A549 (cell line): ENCODE measurements around the gene HSD17B10. TPM values are rescaled to one million over a fixed set of nuclear protein-coding genes. Genes with fewer than 3 reads are reported as not detected.

ENCODE experiments used
- ATAC-seq, 2 experiments: fragments of 200-7000 bp in 1 of 2; fragments of >200 bp in 1 of 2; cut with Nextera tagmentation in 1 of 2; cut with Tn5 transposase in 1 of 2; 3 replicates each; pipeline versions ENCODE4 v1.8.0 to v1.9.1; 2018 to 2020; ENCODE audit warnings: mild to moderate bottlenecking in 1 of 2, moderate library complexity in 1 of 2
- CTCF ChIA-PET: fragments of 300-600 bp; sonication (Branson Sonifier 250); formaldehyde crosslinking; extraction: SDS; loops from one replicate; lab custom pipeline; 2021; ENCODE audit warnings: antibody characterized with exemption, inconsistent platforms; lab: Yijun Ruan, JAX
- POLR2A ChIA-PET: fragments of 350-600 bp; formaldehyde crosslinking; extraction: SDS; loops from one replicate; lab custom pipeline; 2021; ENCODE audit warnings: antibody characterized with exemption, inconsistent platforms; lab: Yijun Ruan, JAX
- DNase-seq, 2 experiments: peaks; one replicate each; pipeline versions ENCODE4 v3.0.0 to v3.0.0-alpha.2; 2011 to 2016; ENCODE audit warnings: low read depth in 1 of 2, low spot score in 1 of 2
- FAIRE-seq: peaks from 2 replicates; lab custom pipeline; 2011; peaks lifted over from hg19 to GRCh38; lab: Jason Lieb, UNC
- H3K27ac ChIP-seq, 2 experiments: fragments of >200 bp; sonication (Bioruptor Twin); formaldehyde crosslinking; 3 replicates each; pipeline ENCODE4 v1.5.1; 2016 to 2017
- H3K4me1 ChIP-seq: fragments of >200 bp; sonication (Bioruptor Twin); formaldehyde crosslinking; 3 replicates; pipeline ENCODE4 v1.6.1; 2016
- H3K4me2 ChIP-seq: fragments of >200 bp; sonication (Bioruptor Twin); formaldehyde crosslinking; 3 replicates; pipeline ENCODE4 v1.6.1; 2016
- H3K4me3 ChIP-seq: fragments of >200 bp; sonication (Bioruptor Twin); formaldehyde crosslinking; 3 replicates; pipeline ENCODE4 v1.5.1; 2016
- H3K9me3 ChIP-seq: fragments of >200 bp; sonication (Bioruptor Twin); formaldehyde crosslinking; 3 replicates; pipeline ENCODE4 v1.6.1; 2016
- BHLHE40 ChIP-seq: IDR thresholded peaks from 2 replicates; pipeline ENCODE4 v1.6.1; 2012; ENCODE audit warnings: low read depth, low read length, inconsistent platforms
- CBX2 ChIP-seq: fragments of 200-600 bp; sonication (generic); IDR thresholded peaks from 2 replicates; pipeline ENCODE4 v1.6.1; 2016; ENCODE audit warnings: low read depth, mild to moderate bottlenecking, borderline replicate concordance
- CEBPB ChIP-seq, 2 experiments: fragments of >200 bp in 1 of 2; sonication (Bioruptor Twin) in 1 of 2; formaldehyde crosslinking in 1 of 2; IDR thresholded peaks; 2 replicates each; pipeline ENCODE4 v1.6.1; 2012 to 2016
- CHD2 ChIP-seq: fragments of 150-350 bp; IDR thresholded peaks from 2 replicates; pipeline ENCODE4 v1.6.1; 2014; ENCODE audit warnings: low read length; ENCODE audit not compliant: partially characterized antibody
- FOSL2 ChIP-seq, 2 experiments: fragments of 450-650 bp in 1 of 2; fragments of >200 bp in 1 of 2; sonication (Bioruptor Twin) in 1 of 2; formaldehyde crosslinking; IDR thresholded peaks; 2 replicates each; pipeline versions ENCODE4 v1.5.0 to v1.6.1; 2016 to 2020; ENCODE audit warnings: mild to moderate bottlenecking in 1 of 2, moderate library complexity in 1 of 2
- FOXS1 ChIP-seq: fragments of 250-450 bp; sonication (Bioruptor Pico); IDR thresholded peaks from 2 replicates; pipeline ENCODE4 v1.5.0; 2020; ENCODE audit warnings: mild to moderate bottlenecking, moderate library complexity
- HEYL ChIP-seq: fragments of 250-450 bp; sonication (Bioruptor Pico); IDR thresholded peaks from 2 replicates; pipeline ENCODE4 v1.8.0; 2021; ENCODE audit warnings: mild to moderate bottlenecking, moderate library complexity
- HMGXB4 ChIP-seq: fragments of 250-450 bp; sonication (Bioruptor Pico); IDR thresholded peaks from 2 replicates; pipeline ENCODE4 v1.5.0; 2021; ENCODE audit warnings: mild to moderate bottlenecking, moderate library complexity, borderline replicate concordance
- JUN ChIP-seq, 2 experiments: fragments of >200 bp; sonication (Bioruptor Twin); formaldehyde crosslinking; IDR thresholded peaks; 2 replicates in 1 of 2; 3 replicates in 1 of 2; pipeline ENCODE4 v1.6.1; 2016 to 2017
- JUNB ChIP-seq: fragments of >200 bp; sonication (Bioruptor Twin); formaldehyde crosslinking; IDR thresholded peaks from 2 replicates; pipeline ENCODE4 v1.6.1; 2016
- NPAS2 ChIP-seq: fragments of 250-450 bp; sonication (Bioruptor Pico); IDR thresholded peaks from 2 replicates; pipeline ENCODE4 v1.8.0; 2022; ENCODE audit warnings: mild to moderate bottlenecking, moderate library complexity, borderline replicate concordance
- SREBF2 ChIP-seq: fragments of 450-650 bp; IDR thresholded peaks from 2 replicates; pipeline ENCODE4 v1.6.1; 2014; ENCODE audit warnings: mild to moderate bottlenecking, moderate library complexity
- ZSCAN20 ChIP-seq: fragments of 250-450 bp; sonication (Bioruptor Pico); IDR thresholded peaks from 2 replicates; pipeline ENCODE4 v1.8.0; 2022; ENCODE audit warnings: mild to moderate bottlenecking, moderate library complexity
- WGBS: methylation state at CpG from one replicate; pipeline ENCODE4 v1.1.6; 2017; ENCODE audit errors: missing lambda C conversion rate; 5-methylcytosine and 5-hydroxymethylcytosine counted together
- polyA plus RNA-seq, 4 experiments: library from polyadenylated mRNA; depleted of rRNA in 3 of 4; stranded (reverse); fragments of >200 nt; fragmentation: RNase III in 1 of 4; extraction: RNeasy Plus Mini Kit Qiagen cat#74134 plus additional on column Dnase treatment in 1 of 4; gene quantifications; 2 replicates in 3 of 4; 3 replicates in 1 of 4; pipeline ENCODE4 v1.2.3, GENCODE V29; 2011 to 2017
- TF ChIP-seq, protein P1 (sequence below): fragments of >200 bp; sonication (Bioruptor Twin); formaldehyde crosslinking; IDR thresholded peaks from 3 replicates; pipeline ENCODE4 v1.6.1; 2016
- TF ChIP-seq, protein P2 (sequence below): fragments of >200 bp; sonication (Bioruptor Twin); formaldehyde crosslinking; IDR thresholded peaks from 2 replicates; pipeline ENCODE4 v1.6.1; 2016
- TF ChIP-seq, protein P3 (sequence below): fragments of 450-650 bp; IDR thresholded peaks from 2 replicates; pipeline ENCODE4 v1.6.1; 2014; ENCODE audit warnings: antibody characterized with exemption

HSD17B10 gene
- polyA plus RNA-seq, 2 of the 4 experiments (the other 2 are of a cell fraction): 139 to 147 TPM

- H3K27ac ChIP-seq: peak overlapping the region; percentile 90 to 95
- H3K4me3 ChIP-seq: peak overlapping the region; percentile 46
- TF ChIP-seq, protein P1, sequence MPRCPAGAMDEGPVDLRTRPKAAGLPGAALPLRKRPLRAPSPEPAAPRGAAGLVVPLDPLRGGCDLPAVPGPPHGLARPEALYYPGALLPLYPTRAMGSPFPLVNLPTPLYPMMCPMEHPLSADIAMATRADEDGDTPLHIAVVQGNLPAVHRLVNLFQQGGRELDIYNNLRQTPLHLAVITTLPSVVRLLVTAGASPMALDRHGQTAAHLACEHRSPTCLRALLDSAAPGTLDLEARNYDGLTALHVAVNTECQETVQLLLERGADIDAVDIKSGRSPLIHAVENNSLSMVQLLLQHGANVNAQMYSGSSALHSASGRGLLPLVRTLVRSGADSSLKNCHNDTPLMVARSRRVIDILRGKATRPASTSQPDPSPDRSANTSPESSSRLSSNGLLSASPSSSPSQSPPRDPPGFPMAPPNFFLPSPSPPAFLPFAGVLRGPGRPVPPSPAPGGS: peak; percentile 62; the same call in 2 of the 3 replicates
- TF ChIP-seq NPAS2 (CRISPR knock-in tag): no peak
- TF ChIP-seq JUN (IDR thresholded peaks at IDR 0.05): peak; percentile 22 to 33; a peak in 2 of 5 replicates
- TF ChIP-seq FOSL2 (IDR thresholded peaks at IDR 0.05): no peak
- TF ChIP-seq FOSL2 (CRISPR knock-in tag; IDR thresholded peaks at IDR 0.05): peak; percentile 62
- peak; percentile 19; the same call in 1 of the 2 replicates for TF ChIP-seq JUNB
- TF ChIP-seq CHD2: no peak
- TF ChIP-seq, protein P2, sequence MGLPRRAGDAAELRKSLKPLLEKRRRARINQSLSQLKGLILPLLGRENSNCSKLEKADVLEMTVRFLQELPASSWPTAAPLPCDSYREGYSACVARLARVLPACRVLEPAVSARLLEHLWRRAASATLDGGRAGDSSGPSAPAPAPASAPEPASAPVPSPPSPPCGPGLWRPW: 0 out of 2 replicates have a peak, but pooled peaks have one; percentile 32
- peak; percentile 87 to 94 for TF ChIP-seq CEBPB (IDR thresholded peaks at IDR 0.05)
- no peaks in the 10 kb centered on the region for H3K9me3 ChIP-seq
- peak overlapping the region; percentile 98 for H3K4me2 ChIP-seq
- DNase-seq (peak; percentile 37 to 48), ATAC-seq (peak; percentile 58 to 60), FAIRE-seq (peak; percentile 73)
- ChIA-PET CTCF (interaction anchor here (0.8 to 2.3 kb wide), 7 partner anchors 10 to 147 kb away, joined by 3 to 7 read pairs (median 3); no protein-coding TSS in a partner anchor), POLR2A (interaction anchor here (1.0 to 2.4 kb wide), 2 partner anchors 19 to 128 kb away, joined by 3 to 11 read pairs; partner anchors contain the start of genes RIBC1 and SMC1A)
- 3% methylated on average over 36 of the region's 39 CpGs for WGBS
- peaks cover 11% of the 10 kb centered on the region for H3K4me1 ChIP-seq
These were observed 6.7 kb upstream of the HSD17B10 start for GRCh38 chrX:53440621-53441517.

GRCh38 chrX:53440101-53440500 is 5.9 kb upstream of the HSD17B10 start:
- POLR2A ChIA-PET: interaction anchor here (2.4 kb wide), 1 partner anchor 18 kb away, joined by 11 read pairs; the partner anchor contains the start of genes RIBC1 and SMC1A

More at GRCh38 chrX:53440101-53440500, 5.9 kb upstream of the HSD17B10 start:
- TF ChIP-seq SREBF2 (no peak), HMGXB4 (no peak), CHD2 (no peak), FOSL2 (IDR thresholded peaks at IDR 0.05) (no peak), FOSL2 (CRISPR knock-in tag; IDR thresholded peaks at IDR 0.05) (no peak), HEYL (CRISPR knock-in tag) (no peak), JUN (IDR thresholded peaks at IDR 0.05) (no peak), CBX2 (no peak), BHLHE40 (no peak), ZSCAN20 (no peak), FOXS1 (CRISPR knock-in tag) (no peak)
- TF ChIP-seq, protein P3, sequence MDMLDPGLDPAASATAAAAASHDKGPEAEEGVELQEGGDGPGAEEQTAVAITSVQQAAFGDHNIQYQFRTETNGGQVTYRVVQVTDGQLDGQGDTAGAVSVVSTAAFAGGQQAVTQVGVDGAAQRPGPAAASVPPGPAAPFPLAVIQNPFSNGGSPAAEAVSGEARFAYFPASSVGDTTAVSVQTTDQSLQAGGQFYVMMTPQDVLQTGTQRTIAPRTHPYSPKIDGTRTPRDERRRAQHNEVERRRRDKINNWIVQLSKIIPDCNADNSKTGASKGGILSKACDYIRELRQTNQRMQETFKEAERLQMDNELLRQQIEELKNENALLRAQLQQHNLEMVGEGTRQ: no peak
- ATAC-seq: no peak
- peak; percentile 93 for FAIRE-seq
- Histone ChIP-seq H3K4me3 (peak overlapping the region; percentile 46), H3K4me1 (peaks cover 11% of the 10 kb centered on the region), H3K4me2 (peak overlapping the region; percentile 98), H3K27ac (peak overlapping the region; percentile 90 to 95), H3K9me3 (no peaks in the 10 kb centered on the region)
- CTCF ChIA-PET: interaction anchor here (0.8 to 2.0 kb wide), 4 partner anchors 13 to 146 kb away, joined by 3 to 7 read pairs (median 4); no protein-coding TSS in a partner anchor
- DNase-seq: no peak
- 83% methylated on average over 5 of the region's 5 CpGs for WGBS
